HEK293T (cell line): ENCODE data around the gene NRP2.

Experiments
- ARNT ChIP-seq: fragments of 450-650 bp; IDR thresholded peaks from 2 replicates; pipeline ENCODE4 v1.6.1; 2017; ENCODE audit warnings: mild to moderate bottlenecking
- CTBP1 ChIP-seq: fragments of 450-650 bp; IDR thresholded peaks from 2 replicates; pipeline ENCODE4 v1.6.1; 2016; ENCODE audit warnings: borderline replicate concordance
- ELF4 ChIP-seq: fragments of 450-650 bp; IDR thresholded peaks from 2 replicates; pipeline ENCODE4 v1.6.1; 2017; ENCODE audit warnings: antibody characterized with exemption
- FOXM1 ChIP-seq: fragments of 450-650 bp; IDR thresholded peaks from 2 replicates; pipeline ENCODE4 v1.6.1; 2017; ENCODE audit warnings: mild to moderate bottlenecking, borderline replicate concordance
- HDGF ChIP-seq: fragments of 450-650 bp; IDR thresholded peaks from 2 replicates; pipeline ENCODE4 v1.6.1; 2017; ENCODE audit warnings: antibody characterized with exemption, borderline replicate concordance
- LEF1 ChIP-seq: fragments of 450-650 bp; IDR thresholded peaks from 2 replicates; pipeline ENCODE4 v1.6.1; 2017; ENCODE audit warnings: mild to moderate bottlenecking, borderline replicate concordance
- NFRKB ChIP-seq: fragments of 450-650 bp; IDR thresholded peaks from 2 replicates; pipeline ENCODE4 v1.6.1; 2016; ENCODE audit warnings: mild to moderate bottlenecking, moderate library complexity
- PKNOX1 ChIP-seq: fragments of 450-650 bp; IDR thresholded peaks from 2 replicates; pipeline ENCODE4 v1.6.1; 2016

- TF ChIP-seq HDGF (no peak), NFRKB (no peak), CTBP1 (no peak), PKNOX1 (no peak), ARNT (no peak), ELF4 (no peak), FOXM1 (no peak), LEF1 (no peak)
Measured at GRCh38 chr2:205650450-205650849, 31.9 kb upstream of the NRP2 start.
